ENCODE data around the gene GCM1.
"Not testable (repeated sequence)": the region's sequence is repeated elsewhere in the genome, so short reads cannot be mapped to it uniquely, and the experiment has no call there.

The GCM1 gene

DNA sequence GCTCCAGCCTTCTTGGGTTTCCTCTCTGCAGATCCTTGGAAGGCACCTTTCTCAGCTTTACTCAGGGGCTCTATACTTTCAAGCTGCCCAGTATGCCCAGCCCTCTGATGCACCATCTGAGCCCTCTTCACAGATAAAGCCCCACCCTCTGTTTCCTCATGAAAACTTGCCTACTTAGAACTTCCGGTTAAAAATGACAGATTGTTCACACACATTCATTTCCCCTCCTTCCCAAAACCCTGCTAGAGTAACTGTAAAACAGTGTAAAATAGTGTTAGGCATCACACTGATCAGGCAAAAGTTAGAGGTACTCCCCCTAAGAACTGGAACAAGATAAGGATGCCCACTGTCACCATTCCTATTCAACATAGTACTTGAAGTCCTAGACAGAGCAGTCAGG, 14.0 kb upstream of the GCM1 start:
- Histone ChIP-seq H3K27ac (no peak overlapping the region), H3K27me3 (ENCODE audit: control insufficient read depth, insufficient read depth, low read length) (no peaks in the 10 kb centered on the region), H3K79me2 (no peaks in the 10 kb centered on the region), H3K4me3 (ENCODE audit: low read depth, low read length) (no peak overlapping the region), H3K9ac (no peak overlapping the region), H2AFZ (no peak overlapping the region), H3K9me3 (ENCODE audit: control insufficient read depth, low read length) (no peaks in the 10 kb centered on the region), H3K36me3 (ENCODE audit: control insufficient read depth, insufficient read depth, low read length) (no peaks in the 10 kb centered on the region), H3K4me1 (no peaks in the 10 kb centered on the region), H3K4me2 (ENCODE audit: low read length) (no peak overlapping the region)
- TF ChIP-seq CTCF (IDR thresholded peaks at IDR 0.05) = no peak

- no peak for TF ChIP-seq CTCF (IDR thresholded peaks at IDR 0.05)
- Histone ChIP-seq H2AFZ (no peak overlapping the region), H3K27ac (no peak overlapping the region), H3K36me3 (ENCODE audit: control insufficient read depth, insufficient read depth, low read length) (no peaks in the 10 kb centered on the region), H3K4me2 (ENCODE audit: low read length) (no peak overlapping the region), H3K4me1 (no peaks in the 10 kb centered on the region), H3K9me3 (ENCODE audit: control insufficient read depth, low read length) (no peaks in the 10 kb centered on the region), H3K79me2 (no peaks in the 10 kb centered on the region), H3K9ac (no peak overlapping the region), H3K4me3 (ENCODE audit: low read depth, low read length) (no peak overlapping the region), H3K27me3 (ENCODE audit: control insufficient read depth, insufficient read depth, low read length) (no peaks in the 10 kb centered on the region)
Observed at GRCh38 chr6:53161481-53162009, 12.9 kb upstream of the GCM1 start.

DNA sequence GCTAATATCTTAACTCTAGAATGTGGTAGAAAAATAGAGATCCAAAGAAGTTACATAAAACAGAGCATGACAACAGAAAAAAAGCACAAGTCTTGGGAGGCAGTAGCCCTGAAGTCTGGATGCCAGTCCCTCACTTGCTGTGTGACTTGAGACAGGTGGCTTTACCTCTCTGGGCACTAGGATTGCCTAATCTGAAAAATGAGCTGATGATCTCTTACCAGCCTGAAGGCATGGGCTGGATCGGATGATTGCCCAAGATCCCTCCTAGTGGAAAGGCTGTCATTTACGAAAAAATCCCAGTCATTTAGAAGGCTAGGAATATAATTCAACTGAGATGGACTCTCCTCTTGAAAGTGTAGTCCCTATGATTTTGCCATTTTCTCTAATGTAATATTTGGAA, 10.9 kb upstream of the GCM1 start:
- Histone ChIP-seq H3K4me2 (ENCODE audit: low read length) (no peak overlapping the region), H3K36me3 (ENCODE audit: control insufficient read depth, insufficient read depth, low read length) (no peaks in the 10 kb centered on the region), H3K9ac (no peak overlapping the region), H3K27ac (no peak overlapping the region), H3K4me3 (ENCODE audit: low read depth, low read length) (no peak overlapping the region), H2AFZ (no peak overlapping the region), H3K9me3 (ENCODE audit: control insufficient read depth, low read length) (no peaks in the 10 kb centered on the region), H3K4me1 (no peaks in the 10 kb centered on the region), H3K27me3 (ENCODE audit: control insufficient read depth, insufficient read depth, low read length) (no peaks in the 10 kb centered on the region), H3K79me2 (no peaks in the 10 kb centered on the region)
- TF ChIP-seq CTCF (IDR thresholded peaks at IDR 0.05) = no peak

- not testable (repeated sequence) for H3K4me3 ChIP-seq (ENCODE audit: low read depth, low read length); H3K27me3 ChIP-seq (ENCODE audit: control insufficient read depth, insufficient read depth, low read length); H3K9me3 ChIP-seq (ENCODE audit: control insufficient read depth, low read length); H3K4me1 ChIP-seq; H2AFZ ChIP-seq; H3K79me2 ChIP-seq; H3K27ac ChIP-seq; H3K9ac ChIP-seq; H3K36me3 ChIP-seq (ENCODE audit: control insufficient read depth, insufficient read depth, low read length); H3K4me2 ChIP-seq (ENCODE audit: low read length)
Observed at GRCh38 chr6:53158076-53158475, 9.4 kb upstream of the GCM1 start.

DNA sequence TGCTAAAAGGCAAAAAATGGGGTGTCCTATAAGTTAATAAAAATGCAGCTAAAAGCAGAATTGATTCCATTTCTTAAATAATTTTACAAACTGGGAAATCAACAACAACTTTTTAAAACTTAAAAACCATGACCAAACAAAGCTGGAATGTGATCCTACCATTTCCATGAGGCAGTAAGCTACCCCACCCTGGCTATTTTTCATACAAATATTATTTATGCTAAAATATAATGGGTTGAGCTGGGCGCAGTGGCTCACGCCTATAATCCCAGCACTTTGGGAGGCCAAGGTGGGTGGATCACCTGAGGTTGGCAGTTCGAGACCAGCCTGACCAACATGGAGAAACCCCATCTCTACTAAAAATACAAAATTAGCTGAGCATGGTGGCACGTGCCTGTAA, 6.6 kb upstream of the GCM1 start:
- H3K27ac ChIP-seq; H3K36me3 ChIP-seq (ENCODE audit: control insufficient read depth, insufficient read depth, low read length); H3K4me2 ChIP-seq (ENCODE audit: low read length); H3K9me3 ChIP-seq (ENCODE audit: control insufficient read depth, low read length); H3K79me2 ChIP-seq; H3K9ac ChIP-seq; H3K4me3 ChIP-seq (ENCODE audit: low read depth, low read length); H2AFZ ChIP-seq; H3K27me3 ChIP-seq (ENCODE audit: control insufficient read depth, insufficient read depth, low read length); H3K4me1 ChIP-seq: not testable (repeated sequence)

DNA sequence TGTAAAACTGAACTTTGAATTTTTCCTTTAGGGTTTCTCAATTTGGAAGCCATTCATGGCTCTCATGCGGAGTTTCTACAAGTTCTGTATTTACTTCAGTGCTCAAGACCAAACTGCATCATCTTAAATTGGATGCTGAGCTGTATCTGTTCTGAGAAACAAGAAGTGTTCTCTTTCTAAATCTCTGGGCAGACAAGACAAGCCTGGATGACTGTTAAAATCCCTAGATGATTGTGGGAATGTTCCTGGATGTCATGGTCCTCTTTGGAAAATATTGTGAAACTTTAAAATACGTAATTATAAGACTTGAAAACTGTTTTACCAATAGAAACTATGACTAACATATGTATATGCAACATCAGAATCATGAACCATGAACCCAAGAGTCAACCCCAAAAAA, 6.2 kb upstream of the GCM1 start:
- no peaks in the 10 kb centered on the region for H3K27me3 ChIP-seq (ENCODE audit: control insufficient read depth, insufficient read depth, low read length)

More for the DNA sequence above, 6.2 kb upstream of the GCM1 start:
- Histone ChIP-seq H3K36me3 (ENCODE audit: control insufficient read depth, insufficient read depth, low read length) (no peaks in the 10 kb centered on the region), H3K79me2 (no peaks in the 10 kb centered on the region), H2AFZ (no peak overlapping the region), H3K4me3 (ENCODE audit: low read depth, low read length) (no peak overlapping the region), H3K9me3 (ENCODE audit: control insufficient read depth, low read length) (no peaks in the 10 kb centered on the region), H3K4me2 (ENCODE audit: low read length) (no peak overlapping the region), H3K27ac (no peak overlapping the region), H3K9ac (no peak overlapping the region), H3K4me1 (no peaks in the 10 kb centered on the region)
- no peak for TF ChIP-seq CTCF (IDR thresholded peaks at IDR 0.05)

All from parathyroid adenoma (tissue), 2 donors.